ENCODE results near the gene AMMECR1. TPM values are rescaled to one million over a fixed set of nuclear protein-coding genes. Genes with fewer than 3 reads are reported as not detected.

Gene AMMECR1
- total and polyA plus RNA-seq, 2 of the 13 experiments (the other 11 are each of a cell fraction or from before 2014, with no cell fraction given), result 3.1 to 7.5 TPM

GRCh38 chrX:110182865-110183264 is 135.0 kb downstream of the AMMECR1 start (continued):
- TF ChIP-seq, protein P1, sequence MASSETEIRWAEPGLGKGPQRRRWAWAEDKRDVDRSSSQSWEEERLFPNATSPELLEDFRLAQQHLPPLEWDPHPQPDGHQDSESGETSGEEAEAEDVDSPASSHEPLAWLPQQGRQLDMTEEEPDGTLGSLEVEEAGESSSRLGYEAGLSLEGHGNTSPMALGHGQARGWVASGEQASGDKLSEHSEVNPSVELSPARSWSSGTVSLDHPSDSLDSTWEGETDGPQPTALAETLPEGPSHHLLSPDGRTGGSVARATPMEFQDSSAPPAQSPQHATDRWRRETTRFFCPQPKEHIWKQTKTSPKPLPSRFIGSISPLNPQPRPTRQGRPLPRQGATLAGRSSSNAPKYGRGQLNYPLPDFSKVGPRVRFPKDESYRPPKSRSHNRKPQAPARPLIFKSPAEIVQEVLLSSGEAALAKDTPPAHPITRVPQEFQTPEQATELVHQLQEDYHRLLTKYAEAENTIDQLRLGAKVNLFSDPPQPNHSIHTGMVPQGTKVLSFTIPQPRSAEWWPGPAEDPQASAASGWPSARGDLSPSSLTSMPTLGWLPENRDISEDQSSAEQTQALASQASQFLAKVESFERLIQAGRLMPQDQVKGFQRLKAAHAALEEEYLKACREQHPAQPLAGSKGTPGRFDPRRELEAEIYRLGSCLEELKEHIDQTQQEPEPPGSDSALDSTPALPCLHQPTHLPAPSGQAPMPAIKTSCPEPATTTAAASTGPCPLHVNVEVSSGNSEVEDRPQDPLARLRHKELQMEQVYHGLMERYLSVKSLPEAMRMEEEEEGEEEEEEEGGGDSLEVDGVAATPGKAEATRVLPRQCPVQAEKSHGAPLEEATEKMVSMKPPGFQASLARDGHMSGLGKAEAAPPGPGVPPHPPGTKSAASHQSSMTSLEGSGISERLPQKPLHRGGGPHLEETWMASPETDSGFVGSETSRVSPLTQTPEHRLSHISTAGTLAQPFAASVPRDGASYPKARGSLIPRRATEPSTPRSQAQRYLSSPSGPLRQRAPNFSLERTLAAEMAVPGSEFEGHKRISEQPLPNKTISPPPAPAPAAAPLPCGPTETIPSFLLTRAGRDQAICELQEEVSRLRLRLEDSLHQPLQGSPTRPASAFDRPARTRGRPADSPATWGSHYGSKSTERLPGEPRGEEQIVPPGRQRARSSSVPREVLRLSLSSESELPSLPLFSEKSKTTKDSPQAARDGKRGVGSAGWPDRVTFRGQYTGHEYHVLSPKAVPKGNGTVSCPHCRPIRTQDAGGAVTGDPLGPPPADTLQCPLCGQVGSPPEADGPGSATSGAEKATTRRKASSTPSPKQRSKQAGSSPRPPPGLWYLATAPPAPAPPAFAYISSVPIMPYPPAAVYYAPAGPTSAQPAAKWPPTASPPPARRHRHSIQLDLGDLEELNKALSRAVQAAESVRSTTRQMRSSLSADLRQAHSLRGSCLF (CRISPR knock-in tag; IDR thresholded peaks at IDR 0.05; ENCODE audit: borderline replicate concordance), result no peak
- TF ChIP-seq ZNF841 (CRISPR knock-in tag; IDR thresholded peaks at IDR 0.05; ENCODE audit: borderline replicate concordance), result no peak
- TF ChIP-seq ZFP36L2 (CRISPR knock-in tag; IDR thresholded peaks at IDR 0.05), result no peak
- TF ChIP-seq AKAP8 (CRISPR knock-in tag; IDR thresholded peaks at IDR 0.05), result no peak
- TF ChIP-seq MYNN (CRISPR knock-in tag; IDR thresholded peaks at IDR 0.05; ENCODE audit: low read depth), result no peak
- no peak for TF ChIP-seq MIXL1 (CRISPR knock-in tag; IDR thresholded peaks at IDR 0.05)
- no peak for TF ChIP-seq HNRNPLL (IDR thresholded peaks at IDR 0.05; ENCODE audit: low read depth, low read length, poor library complexity, severe bottlenecking)
- no peak for TF ChIP-seq FOXA3 (CRISPR knock-in tag; IDR thresholded peaks at IDR 0.05)
- no peak for TF ChIP-seq ZNF678 (CRISPR knock-in tag; IDR thresholded peaks at IDR 0.05)
- no peak for TF ChIP-seq ZNF468 (CRISPR knock-in tag; IDR thresholded peaks at IDR 0.05)
- no peak for TF ChIP-seq ZNF781 (CRISPR knock-in tag; IDR thresholded peaks at IDR 0.05; ENCODE audit: borderline replicate concordance, not compliant biosample characterization)
- TF ChIP-seq MEIS1 (CRISPR knock-in tag; IDR thresholded peaks at IDR 0.05; ENCODE audit: borderline replicate concordance), result no peak
- no peak for TF ChIP-seq GFI1 (CRISPR knock-in tag; IDR thresholded peaks at IDR 0.05; ENCODE audit: borderline replicate concordance)
- no peak for TF ChIP-seq ZNF326 (CRISPR knock-in tag; IDR thresholded peaks at IDR 0.05; ENCODE audit: borderline replicate concordance)
- no peak for TF ChIP-seq FOXM1 (CRISPR knock-in tag; IDR thresholded peaks at IDR 0.05)
- TF ChIP-seq PCBP2 (optimal IDR thresholded peaks at IDR 0.05; ENCODE audit: low read depth, low read length, poor library complexity, severe bottlenecking), result no peak

Measured in HepG2 (cell line).